Stimulated activated CD4-positive, alpha-beta T cell treated with anti-CD3 and anti-CD28 coated beads, Interleukin-1b, Interleukin-23, amount 100 ng/mL, for 24 hours (primary cell): Measurements from ENCODE around the gene PSMC4.

Experiments
- DNase-seq, 4 experiments: peaks; one replicate each; pipeline ENCODE4 v3.0.0-alpha.2; 2020; ENCODE audit warnings: low read depth in 4 of 4, low spot score in 1 of 4

PSMC4 gene

GRCh38 chr19:39970675-39971379 lies at the start of gene PSMC4:
Gene PSMC4, plus strand, starts transcription at chr19:39971165. Its CDS starts 38 bp downstream, at chr19:39971203.
- DNase-seq = peak; percentile 89 to 97 (median 95)

- no peak for DNase-seq
Observed at GRCh38 chr19:39923862-39924261, 47.1 kb upstream of the PSMC4 start.

GRCh38 chr19:39924389-39924788 lies 46.6 kb upstream of the PSMC4 start:
- DNase-seq = no peak

- DNase-seq = no peak
Observed at GRCh38 chr19:39924952-39925351, 46.0 kb upstream of the PSMC4 start.

GRCh38 chr19:39926170-39926760 lies 44.7 kb upstream of the PSMC4 start:
- no peak for DNase-seq

GRCh38 chr19:39927076-39927475 lies 43.9 kb upstream of the PSMC4 start:
- no peak for DNase-seq

GRCh38 chr19:39927524-39928356 lies 43.2 kb upstream of the PSMC4 start:
- DNase-seq = no peak

- no peak for DNase-seq
Observed at GRCh38 chr19:39928357-39928725, 42.6 kb upstream of the PSMC4 start.

GRCh38 chr19:39929750-39930149 lies 41.2 kb upstream of the PSMC4 start:
- DNase-seq = no peak

GRCh38 chr19:39934584-39935363 lies 36.2 kb upstream of the PSMC4 start, which contains the start of gene FCGBP:
Gene FCGBP, minus strand, starts transcription at chr19:39934634.
- DNase-seq = no peak

GRCh38 chr19:39935364-39935661 lies 35.7 kb upstream of the PSMC4 start:
- no peak for DNase-seq

- no peak for DNase-seq
Observed at GRCh38 chr19:39936020-39936419, 34.9 kb upstream of the PSMC4 start.

GRCh38 chr19:39936622-39937021 lies 34.3 kb upstream of the PSMC4 start:
- DNase-seq = no peak

- peak in 1 of 4 experiments; percentile 14 for DNase-seq
Observed at GRCh38 chr19:39937094-39937720, 33.8 kb upstream of the PSMC4 start.

- DNase-seq = no peak
Observed at GRCh38 chr19:39937787-39938186, 33.2 kb upstream of the PSMC4 start.

- DNase-seq = no peak
Observed at GRCh38 chr19:39939556-39939955, 31.4 kb upstream of the PSMC4 start.

GRCh38 chr19:39940221-39940833 lies 30.6 kb upstream of the PSMC4 start:
- no peak for DNase-seq

GRCh38 chr19:39941151-39941550 lies 29.8 kb upstream of the PSMC4 start:
- no peak for DNase-seq

GRCh38 chr19:39941615-39942365 lies 29.2 kb upstream of the PSMC4 start:
- DNase-seq = no peak

GRCh38 chr19:39942366-39942730 lies 28.6 kb upstream of the PSMC4 start:
- DNase-seq = no peak
